ENCODE measurements around the gene PPFIA1.
"Not testable (repeated sequence)": the region's sequence is repeated elsewhere in the genome, so short reads cannot be mapped to it uniquely, and the experiment has no call there.

PPFIA1 gene

GRCh38 chr11:70387564-70387963 lies 117.1 kb downstream of the PPFIA1 start:
- no peak for DNase-seq (ENCODE audit: low read depth in 2 of 3, low spot score in 2 of 3)

GRCh38 chr11:70389201-70389600 lies 118.7 kb downstream of the PPFIA1 start:
- no peak for DNase-seq (ENCODE audit: low read depth in 2 of 3, low spot score in 2 of 3)

DNA sequence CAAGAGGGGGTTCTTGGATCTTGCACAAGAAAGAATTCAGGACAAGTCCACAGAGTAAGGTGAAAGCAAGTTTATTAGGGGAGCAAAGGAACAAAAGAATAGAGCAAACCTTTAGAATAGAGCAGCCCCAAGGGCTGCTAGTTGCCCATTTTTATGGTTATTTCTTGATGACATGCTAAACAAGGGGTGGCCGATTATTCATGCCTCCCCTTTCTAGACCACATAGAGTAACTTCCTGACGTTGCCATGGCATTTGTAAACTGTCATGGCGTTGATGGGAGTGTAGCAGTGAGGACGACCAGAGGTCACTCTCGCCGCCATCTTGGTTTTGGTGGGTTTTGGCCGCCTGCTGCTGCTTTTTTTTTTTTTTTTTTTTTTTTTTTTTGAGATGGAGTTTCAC lies 120.4 kb downstream of the PPFIA1 start:
- not testable (repeated sequence) for DNase-seq (ENCODE audit: low read depth in 2 of 3, low spot score in 2 of 3)

DNA sequence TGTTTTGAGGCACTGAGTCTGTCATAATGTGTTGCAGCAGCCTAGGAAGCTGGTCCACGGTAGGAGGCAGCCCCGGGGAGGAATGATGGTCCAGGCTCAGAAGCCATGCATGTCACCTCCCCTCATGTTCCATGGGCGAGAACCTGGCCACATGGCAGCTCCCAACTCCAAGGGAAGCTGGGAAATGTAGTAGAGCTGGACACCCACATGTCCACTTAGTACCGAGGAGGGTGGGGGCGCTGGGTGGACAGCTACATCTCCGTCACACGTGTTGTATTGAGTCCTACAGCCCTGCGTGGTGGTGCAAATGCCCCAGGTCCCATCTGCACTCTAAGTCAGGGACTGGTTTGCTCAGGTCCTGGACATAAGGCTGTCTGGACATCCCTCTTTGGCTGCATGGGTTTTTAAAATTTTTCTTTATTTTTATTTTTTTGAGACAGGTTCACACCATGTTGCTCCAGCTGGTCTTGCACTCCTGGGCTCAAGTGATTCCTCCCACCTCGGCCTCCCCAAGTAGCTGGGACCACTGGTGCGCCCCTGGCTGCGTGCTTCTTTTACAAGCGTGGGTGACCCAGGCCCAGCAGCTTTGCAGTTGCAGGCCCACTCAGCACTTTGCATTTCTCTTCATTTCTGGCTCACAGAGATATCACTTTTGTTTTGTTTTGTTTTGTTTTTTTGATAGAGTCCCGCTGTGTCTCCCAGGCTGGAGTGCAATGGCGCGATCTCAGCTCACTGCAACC lies 123.9 kb downstream of the PPFIA1 start:
- DNase-seq (ENCODE audit: low read depth in 2 of 3, low spot score in 2 of 3), result no peak

- DNase-seq (ENCODE audit: low read depth in 2 of 3, low spot score in 2 of 3), result no peak
These were observed 127.0 kb downstream of the PPFIA1 start for GRCh38 chr11:70397336-70397982.

DNA sequence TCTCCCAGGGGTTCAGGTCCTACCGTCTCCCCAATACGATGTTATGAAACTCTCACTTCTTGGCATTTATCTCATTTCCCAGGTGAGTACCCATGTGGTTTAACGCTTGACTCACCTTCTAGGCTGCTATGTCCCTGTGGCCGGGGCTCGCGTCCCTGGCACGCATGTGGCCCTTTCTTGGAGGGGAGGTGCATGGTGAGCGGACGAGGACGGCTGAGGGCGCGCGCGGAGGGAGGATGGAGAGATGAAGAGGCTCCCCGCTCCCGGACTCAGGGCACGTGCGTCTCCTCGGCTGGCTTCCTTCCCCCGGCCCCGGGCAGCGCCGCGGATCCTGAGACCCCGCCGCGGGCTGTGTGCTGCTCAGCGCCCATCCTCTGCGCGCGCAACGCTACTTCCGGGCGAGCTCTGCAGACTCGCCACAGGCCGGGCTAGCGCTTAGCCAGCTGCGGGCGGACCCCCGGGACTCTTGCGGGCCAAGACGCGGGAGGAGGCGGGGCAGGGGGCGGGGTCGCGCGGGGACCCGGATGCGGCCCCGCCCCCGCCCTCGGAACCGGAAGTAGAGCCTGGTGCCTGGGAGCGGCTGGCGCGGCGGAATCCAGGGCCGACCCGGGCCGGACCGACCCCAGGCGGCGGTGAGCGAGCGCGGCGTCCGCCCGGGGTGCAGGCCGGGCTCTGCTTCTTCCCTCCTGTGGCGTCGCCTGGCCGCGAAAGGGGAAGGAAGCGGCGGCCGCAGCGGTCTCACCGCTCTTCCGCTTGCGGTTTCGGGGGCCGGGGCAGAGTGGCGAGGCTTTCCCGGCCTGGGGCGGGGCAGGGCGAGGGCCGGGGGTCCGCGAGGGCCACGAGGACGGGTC lies 127.7 kb downstream of the PPFIA1 start, which contains the start of gene CTTN:
TSS of gene CTTN (plus strand) at position 547 of the 851 bp plus-strand sequence. CDS start 8,769 bp downstream, outside the sequence.
- DNase-seq (ENCODE audit: low read depth in 2 of 3, low spot score in 2 of 3), result peak; percentile 33 to 52 (median 36)

DNA sequence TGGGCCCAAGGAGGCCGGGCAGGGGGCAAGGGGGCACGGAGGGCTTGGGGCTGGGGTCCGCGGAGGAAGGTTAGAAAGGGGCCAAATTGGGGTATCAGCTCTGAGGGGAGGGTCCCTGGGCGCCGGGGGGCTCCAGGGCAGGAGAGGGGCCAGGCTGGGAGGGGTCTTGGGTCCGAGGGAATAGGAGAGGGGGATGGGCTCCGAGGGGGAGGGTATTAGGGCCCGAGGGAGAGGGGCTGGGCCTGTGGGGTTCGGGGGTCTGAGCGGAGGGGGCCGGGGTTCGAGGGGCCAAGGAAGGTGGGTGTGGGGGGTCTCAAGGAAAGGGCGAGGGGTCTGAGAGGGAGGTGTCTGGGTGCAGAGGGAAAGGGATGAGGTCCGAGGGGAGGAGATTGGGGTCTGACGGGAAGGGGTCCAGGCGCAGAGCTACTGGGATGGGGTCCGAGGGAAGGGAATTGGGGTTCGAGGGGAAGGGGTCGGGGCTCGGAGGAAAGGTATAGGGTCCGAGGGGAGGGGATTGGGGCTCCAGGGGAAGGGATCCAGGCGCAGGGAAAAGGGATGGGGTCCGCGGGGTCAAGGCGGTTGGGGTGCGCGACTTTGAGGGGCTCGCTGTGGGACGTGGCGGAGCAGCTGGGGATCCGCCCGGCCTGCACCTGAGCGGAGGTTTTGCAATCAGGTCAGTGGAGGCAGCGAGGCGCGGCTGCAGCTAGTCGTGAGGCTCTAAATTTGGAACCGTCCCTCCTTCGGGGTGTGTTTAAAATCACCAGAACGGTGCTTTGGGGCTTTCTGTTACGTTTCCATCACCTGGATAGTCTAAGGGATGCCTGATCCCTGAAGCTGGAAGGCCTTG lies 128.6 kb downstream of the PPFIA1 start:
- DNase-seq (ENCODE audit: low read depth in 2 of 3, low spot score in 2 of 3), result no peak

DNA sequence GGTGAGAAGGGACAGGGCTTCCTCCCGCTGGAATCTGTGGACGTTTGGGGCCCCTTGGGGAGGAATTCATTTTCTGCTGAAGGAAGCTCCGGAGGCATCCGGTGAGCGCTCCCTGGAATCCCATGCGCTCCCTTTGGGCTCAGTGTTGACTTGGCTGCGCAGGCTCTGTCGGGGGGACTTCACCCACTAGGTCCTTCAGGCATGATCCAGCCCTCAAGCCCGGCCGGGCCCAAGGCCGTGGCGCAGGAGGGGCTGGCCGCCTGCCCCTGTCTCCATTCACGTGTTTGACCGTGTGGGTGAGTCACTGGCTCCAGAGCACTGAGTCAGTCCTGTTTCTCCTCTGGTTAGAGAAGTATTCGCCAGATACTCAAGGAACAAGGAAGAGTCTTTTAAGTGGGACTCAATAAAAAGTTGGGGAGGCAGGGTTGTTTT lies 129.2 kb downstream of the PPFIA1 start:
- no peak for DNase-seq (ENCODE audit: low read depth in 2 of 3, low spot score in 2 of 3)

DNA sequence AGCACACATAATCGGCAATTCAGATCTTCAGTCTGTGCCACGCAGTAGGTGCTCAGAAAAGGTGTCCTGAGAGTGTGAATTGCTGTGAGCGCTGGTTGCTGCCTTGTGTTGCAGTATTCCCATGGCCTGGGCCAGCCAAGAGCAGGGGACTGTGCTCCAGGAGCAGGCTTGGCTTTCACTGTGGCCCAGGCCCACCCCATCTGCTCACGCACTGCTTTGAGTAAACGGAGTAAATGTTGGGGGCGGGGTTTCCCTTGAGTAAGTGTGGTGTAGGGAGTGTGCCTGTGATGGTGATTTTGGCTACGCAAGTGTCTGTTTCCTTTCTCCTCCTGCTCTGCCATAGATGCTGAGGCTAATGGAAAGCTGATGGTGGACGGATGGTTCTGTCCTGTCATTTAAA lies 130.2 kb downstream of the PPFIA1 start:
- no peak for DNase-seq (ENCODE audit: low read depth in 2 of 3, low spot score in 2 of 3)

DNA sequence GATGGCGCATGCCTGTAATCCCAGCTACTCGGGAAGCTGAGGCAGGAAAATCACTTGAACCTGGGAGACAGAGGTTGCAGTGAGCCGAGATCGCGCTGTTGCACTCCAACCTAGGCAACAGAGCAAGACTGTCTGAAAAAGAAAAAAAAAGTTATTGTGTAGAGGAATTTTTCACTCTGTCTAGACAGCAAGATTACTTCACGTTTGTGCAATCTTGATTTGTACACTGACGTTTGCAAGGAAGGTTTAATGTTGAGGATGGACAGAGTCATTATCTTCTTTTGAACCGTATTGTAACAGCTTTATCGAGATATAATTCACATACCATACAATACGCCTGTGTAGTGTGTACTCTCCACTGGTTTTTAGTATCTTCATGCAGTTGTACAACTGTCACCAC lies 131.5 kb downstream of the PPFIA1 start:
- no peak for DNase-seq (ENCODE audit: low read depth in 2 of 3, low spot score in 2 of 3)

DNA sequence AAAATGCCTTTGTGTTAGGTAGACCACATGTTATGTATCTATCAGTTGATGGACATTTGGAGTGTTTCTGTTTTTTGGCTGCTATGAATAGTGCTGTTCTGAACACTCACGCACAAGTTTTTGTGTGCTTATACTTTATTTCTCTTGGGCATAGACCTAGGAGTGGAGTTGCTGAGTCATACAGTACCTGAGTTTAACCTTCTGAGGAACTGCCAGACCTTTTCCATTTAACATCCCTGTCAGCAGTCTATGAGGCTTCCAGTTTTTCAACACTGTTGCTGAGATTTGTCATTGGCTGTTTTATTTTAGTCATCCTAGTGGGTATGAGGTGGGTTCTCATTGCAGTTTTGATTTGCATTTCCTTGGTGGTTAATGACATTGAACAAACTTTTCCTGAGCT lies 132.2 kb downstream of the PPFIA1 start:
- no peak for DNase-seq (ENCODE audit: low read depth in 2 of 3, low spot score in 2 of 3)

DNA sequence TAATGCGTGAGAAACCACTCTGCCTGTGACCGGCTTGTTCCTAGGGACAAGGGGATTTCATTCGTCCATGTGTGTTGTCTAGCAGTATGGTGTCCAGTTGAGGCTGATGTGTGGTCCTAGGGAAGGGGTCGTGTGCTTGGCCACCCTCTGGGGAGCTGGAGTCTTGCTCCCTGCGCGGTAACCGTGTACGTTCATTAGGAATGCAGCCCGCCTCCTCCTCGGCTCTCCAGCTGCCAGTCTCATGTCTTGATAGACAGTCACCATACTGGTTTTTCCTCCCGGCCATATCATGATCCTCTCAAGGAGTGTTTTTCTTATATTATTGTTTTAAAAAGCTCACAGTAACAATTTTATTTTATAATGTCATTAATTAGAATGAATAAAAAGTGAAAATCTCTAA lies 133.8 kb downstream of the PPFIA1 start:
- DNase-seq (ENCODE audit: low read depth in 2 of 3, low spot score in 2 of 3), result no peak

DNA sequence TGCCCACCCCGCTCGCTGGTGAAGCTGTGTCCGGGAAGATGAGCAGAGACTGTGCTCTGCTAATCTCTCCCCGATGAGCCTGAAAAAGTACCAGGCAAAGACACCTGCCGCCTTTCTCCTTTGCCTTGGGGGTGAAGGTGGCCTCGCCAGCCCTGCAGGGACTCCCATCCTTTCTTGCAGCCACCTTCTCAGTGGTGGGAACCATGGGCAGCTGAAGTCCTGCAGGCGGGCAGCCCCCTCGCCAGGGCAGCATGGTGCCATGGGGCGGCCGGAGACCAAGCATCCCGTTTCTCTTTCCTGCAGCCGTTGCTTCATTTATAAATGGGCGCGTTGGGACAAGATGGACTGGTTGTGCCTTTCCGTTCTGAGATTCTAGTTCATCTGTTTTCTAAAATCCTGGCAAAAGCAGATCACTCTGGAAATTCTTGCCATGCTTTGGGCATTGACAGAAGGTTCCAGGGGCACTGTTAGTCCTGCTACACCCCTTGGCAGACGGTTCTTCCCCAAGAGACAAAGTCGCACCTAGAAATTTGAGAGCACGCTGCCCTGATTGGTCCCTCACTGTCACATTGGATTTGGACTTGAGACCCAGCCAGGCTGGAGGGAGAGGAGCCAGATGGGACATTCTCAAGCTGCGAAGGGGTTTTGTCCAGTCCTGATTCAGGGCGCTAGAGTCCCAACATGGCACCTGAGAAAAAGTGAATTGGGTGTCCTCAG lies 135.3 kb downstream of the PPFIA1 start:
- DNase-seq (ENCODE audit: low read depth in 2 of 3, low spot score in 2 of 3), result no peak

GRCh38 chr11:70407121-70407520 lies 136.6 kb downstream of the PPFIA1 start:
- DNase-seq (ENCODE audit: low read depth in 2 of 3, low spot score in 2 of 3), result no peak

GRCh38 chr11:70407814-70408213 lies 137.3 kb downstream of the PPFIA1 start:
- no peak for DNase-seq (ENCODE audit: low read depth in 2 of 3, low spot score in 2 of 3)

- DNase-seq (ENCODE audit: low read depth in 2 of 3, low spot score in 2 of 3), result not testable (repeated sequence)
These were observed 137.8 kb downstream of the PPFIA1 start for GRCh38 chr11:70408326-70408725.

DNA sequence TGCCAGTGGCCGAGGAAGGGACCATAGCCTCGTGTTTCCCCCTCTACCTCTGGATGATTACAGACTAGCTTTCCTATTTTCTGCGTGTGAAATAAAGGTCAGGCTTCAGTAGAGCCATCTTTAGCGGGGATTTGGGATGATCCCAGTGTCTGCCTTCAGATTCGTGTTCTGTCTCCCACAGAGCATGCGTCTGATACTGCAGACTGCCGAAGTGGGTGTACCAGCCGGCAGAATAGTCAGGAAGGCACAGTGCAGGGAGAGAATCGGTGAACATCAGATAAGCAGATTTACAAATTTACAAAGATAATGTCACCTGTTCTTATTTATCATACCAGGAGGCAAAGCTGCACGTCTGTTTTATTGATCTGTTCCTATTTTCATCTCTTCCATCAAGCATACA lies 138.9 kb downstream of the PPFIA1 start:
- no peak for DNase-seq (ENCODE audit: low read depth in 2 of 3, low spot score in 2 of 3)

DNA sequence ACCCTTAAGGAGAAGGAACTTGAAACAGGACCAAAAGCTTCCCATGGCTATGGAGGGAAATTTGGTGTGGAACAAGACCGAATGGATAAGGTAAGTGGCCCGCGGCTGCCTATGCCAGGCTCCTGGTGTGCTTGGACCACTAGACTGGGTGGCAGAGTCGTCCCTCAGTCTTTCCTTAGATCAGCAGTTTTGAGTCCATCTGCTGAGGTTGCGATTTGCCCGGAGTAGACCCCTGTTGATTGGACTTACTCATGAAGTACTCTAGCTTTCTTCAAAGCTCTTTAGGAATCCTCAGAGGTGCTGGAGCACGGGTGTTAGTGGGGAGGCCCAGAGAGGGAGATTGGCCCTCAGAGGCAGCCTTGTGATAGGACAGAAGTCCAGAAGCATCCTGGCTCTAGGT lies 139.4 kb downstream of the PPFIA1 start:
- DNase-seq (ENCODE audit: low read depth in 2 of 3, low spot score in 2 of 3), result no peak

DNA sequence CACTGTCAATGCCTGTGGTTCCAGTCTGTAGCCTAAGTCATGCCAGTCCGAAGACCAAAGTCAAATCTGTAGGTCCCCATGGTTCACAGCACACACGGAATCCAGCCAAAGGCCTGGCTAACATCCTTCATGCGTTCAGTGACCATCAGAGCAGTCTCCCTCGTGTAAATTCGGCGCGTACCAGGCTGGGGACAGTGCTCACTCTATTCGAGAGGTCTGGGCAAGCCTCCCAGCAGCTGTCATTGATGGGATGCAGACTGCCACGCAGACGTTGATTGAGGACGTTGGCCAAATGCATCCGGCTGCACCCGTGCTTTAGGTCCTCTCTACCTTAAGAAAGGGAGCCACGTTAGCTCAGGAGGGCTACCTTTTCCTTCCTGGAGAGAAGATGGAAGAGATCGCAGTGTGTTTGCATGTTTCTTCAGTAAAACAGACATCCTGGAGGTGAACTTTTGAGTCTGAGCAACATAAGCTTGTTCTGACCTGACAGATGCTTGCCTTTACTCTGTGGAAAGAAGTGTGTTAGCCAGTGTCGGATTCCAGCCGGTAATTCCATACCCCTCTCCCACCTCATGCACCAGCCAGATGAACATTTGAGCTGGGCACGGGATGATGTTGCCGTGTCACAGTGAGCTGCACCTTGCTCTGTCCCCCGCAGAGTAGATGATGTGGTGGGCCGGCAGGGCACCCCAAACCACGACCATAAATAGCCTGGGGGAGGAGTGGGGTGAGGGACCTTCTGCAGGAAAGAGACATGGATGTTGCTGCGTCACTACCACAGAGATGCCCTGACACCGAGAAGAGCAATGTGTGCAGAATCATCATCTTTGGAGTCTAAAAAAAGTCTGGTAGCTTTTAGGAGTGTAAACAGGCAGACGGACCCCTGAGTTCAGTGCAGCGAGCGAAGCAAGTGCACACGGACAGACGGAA lies 140.1 kb downstream of the PPFIA1 start:
- DNase-seq (ENCODE audit: low read depth in 2 of 3, low spot score in 2 of 3), result no peak
